ENCODE results near the gene MGAM2.

DNA sequence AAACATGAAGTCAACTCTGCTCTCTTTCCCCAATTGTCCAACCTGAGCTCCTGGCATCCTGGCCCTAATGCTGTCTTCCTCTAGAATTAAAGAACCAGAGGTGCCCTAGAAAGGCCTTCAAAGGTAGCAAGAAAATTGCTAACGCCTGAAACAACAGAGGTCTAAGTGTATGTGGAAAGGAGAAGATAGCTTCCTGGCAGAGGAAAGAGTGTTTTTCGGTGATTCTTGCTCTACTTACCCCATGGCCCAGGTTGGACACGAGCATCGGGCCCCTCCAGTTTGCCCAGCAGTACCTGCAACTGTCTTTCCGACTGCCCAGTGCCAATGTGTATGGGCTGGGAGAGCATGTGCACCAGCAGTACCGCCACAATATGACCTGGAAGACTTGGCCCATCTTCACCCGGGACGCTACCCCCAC lies 22.2 kb downstream of the MGAM2 start:
- TF ChIP-seq POLR2A (IDR thresholded peaks at IDR 0.05) = no peak
- TF ChIP-seq, protein P1, sequence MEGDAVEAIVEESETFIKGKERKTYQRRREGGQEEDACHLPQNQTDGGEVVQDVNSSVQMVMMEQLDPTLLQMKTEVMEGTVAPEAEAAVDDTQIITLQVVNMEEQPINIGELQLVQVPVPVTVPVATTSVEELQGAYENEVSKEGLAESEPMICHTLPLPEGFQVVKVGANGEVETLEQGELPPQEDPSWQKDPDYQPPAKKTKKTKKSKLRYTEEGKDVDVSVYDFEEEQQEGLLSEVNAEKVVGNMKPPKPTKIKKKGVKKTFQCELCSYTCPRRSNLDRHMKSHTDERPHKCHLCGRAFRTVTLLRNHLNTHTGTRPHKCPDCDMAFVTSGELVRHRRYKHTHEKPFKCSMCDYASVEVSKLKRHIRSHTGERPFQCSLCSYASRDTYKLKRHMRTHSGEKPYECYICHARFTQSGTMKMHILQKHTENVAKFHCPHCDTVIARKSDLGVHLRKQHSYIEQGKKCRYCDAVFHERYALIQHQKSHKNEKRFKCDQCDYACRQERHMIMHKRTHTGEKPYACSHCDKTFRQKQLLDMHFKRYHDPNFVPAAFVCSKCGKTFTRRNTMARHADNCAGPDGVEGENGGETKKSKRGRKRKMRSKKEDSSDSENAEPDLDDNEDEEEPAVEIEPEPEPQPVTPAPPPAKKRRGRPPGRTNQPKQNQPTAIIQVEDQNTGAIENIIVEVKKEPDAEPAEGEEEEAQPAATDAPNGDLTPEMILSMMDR (IDR thresholded peaks at IDR 0.05) = no peak

All from transverse colon (tissue), 3 donors.